Effector CD4-positive, alpha-beta T cell (primary cell): Measurements from ENCODE around the gene FOXE3.

Experiments
- DNase-seq: peaks from one replicate; pipeline ENCODE4 v3.0.0-alpha.2; 2020

FOXE3 gene

GRCh38 chr1:47436304-47436978 lies 20.4 kb downstream of the FOXE3 start:
- DNase-seq = peak; percentile 66

GRCh38 chr1:47436979-47437446 lies 20.9 kb downstream of the FOXE3 start:
- DNase-seq = no peak

- DNase-seq = peak; percentile 87
Observed at GRCh38 chr1:47437447-47438164, 21.5 kb downstream of the FOXE3 start, which contains the start of gene FOXD2. Gene FOXD2 (plus strand): TSS chr1:47438044. CDS start chr1:47438136, 92 bp downstream.

GRCh38 chr1:47438165-47439016 lies 22.3 kb downstream of the FOXE3 start:
- peak; percentile 25 for DNase-seq

GRCh38 chr1:47439017-47439818 lies 23.1 kb downstream of the FOXE3 start:
- no peak for DNase-seq

GRCh38 chr1:47439819-47440598 lies 23.9 kb downstream of the FOXE3 start:
- DNase-seq = no peak

- DNase-seq = no peak
Observed at GRCh38 chr1:47440599-47441081, 24.6 kb downstream of the FOXE3 start.

- DNase-seq = no peak
Observed at GRCh38 chr1:47441450-47442106, 25.5 kb downstream of the FOXE3 start.

GRCh38 chr1:47442202-47442601 lies 26.1 kb downstream of the FOXE3 start:
- DNase-seq = no peak

- DNase-seq = no peak
Observed at GRCh38 chr1:47442842-47443529, 26.9 kb downstream of the FOXE3 start.

GRCh38 chr1:47443530-47444296 lies 27.6 kb downstream of the FOXE3 start:
- DNase-seq = no peak

GRCh38 chr1:47444297-47444561 lies 28.1 kb downstream of the FOXE3 start:
- DNase-seq = no peak

- DNase-seq = no peak
Observed at GRCh38 chr1:47444562-47445465, 28.7 kb downstream of the FOXE3 start.

GRCh38 chr1:47445823-47446550 lies 29.9 kb downstream of the FOXE3 start:
- no peak for DNase-seq

GRCh38 chr1:47448462-47449222 lies 32.6 kb downstream of the FOXE3 start:
- DNase-seq = no peak

- DNase-seq = no peak
Observed at GRCh38 chr1:47449822-47450552, 33.9 kb downstream of the FOXE3 start.
